ENCODE data around the gene PLEKHH2. TPM values are rescaled to one million over a fixed set of nuclear protein-coding genes. Genes with fewer than 3 reads are reported as not detected.

The PLEKHH2 gene
- polyA plus RNA-seq, 1 of the 3 experiments (the other 2 are of a cell fraction) = 1.9 TPM

DNA sequence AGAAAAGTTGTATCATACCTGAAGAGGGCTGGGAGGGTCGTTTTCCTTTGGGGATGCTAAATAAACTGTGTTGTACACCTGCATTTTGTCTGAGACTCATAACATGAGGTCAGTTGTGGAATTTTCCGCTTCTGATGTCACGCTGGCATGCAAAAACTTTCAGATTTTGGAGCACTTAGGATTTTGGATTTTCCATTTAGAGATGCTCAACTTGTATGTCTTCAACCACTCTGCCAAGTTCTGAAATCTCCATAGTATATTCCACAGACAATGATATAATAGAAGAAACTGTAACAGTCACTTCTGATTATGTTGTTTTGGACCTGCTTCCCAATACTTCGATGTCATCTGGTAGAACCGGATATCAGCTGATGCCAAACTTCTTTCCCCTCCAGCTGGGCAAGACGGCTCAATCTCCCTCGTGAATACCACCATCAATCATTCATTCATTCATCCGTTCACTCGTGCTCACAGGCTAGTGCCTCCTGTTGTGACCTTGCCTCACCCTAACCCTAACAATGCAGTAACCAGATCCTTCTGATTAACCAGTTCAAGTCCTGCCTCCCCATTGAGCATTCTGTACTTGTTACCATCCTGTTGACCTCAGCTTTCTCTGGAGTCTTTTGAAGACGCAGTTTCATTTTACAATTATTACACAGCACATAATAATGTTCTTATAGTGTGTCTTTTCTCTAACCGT is 5.3 kb upstream of the PLEKHH2 start:
- ChIA-PET POLR2A (no interaction called here), CTCF (interaction anchor here (1.0 to 1.5 kb wide), 3 partner anchors 12 to 246 kb away, joined by 3 to 4 read pairs (median 3); no protein-coding TSS in a partner anchor)
- H3K4me1 ChIP-seq (ENCODE audit: control insufficient read depth in 1 of 2, insufficient read depth in 2 of 2, low read depth in 1 of 2, low read length in 1 of 2) = peaks cover 0 to 3% of the 10 kb centered on the region in 2 experiments; a peak in 1 of 4 replicates
- no peaks in the 10 kb centered on the region for H3K9me3 ChIP-seq
- H2AFZ ChIP-seq (ENCODE audit: low read depth) = no peak overlapping the region
- H3K4me2 ChIP-seq = no peak overlapping the region
- TF ChIP-seq FOSL2 (IDR thresholded peaks at IDR 0.05; ENCODE audit: borderline replicate concordance, low read depth) (no peak), TAF1 (IDR thresholded peaks at IDR 0.05; ENCODE audit: borderline replicate concordance, low read depth, low read length) (no peak), NFIC (IDR thresholded peaks at IDR 0.05; ENCODE audit: borderline replicate concordance) (no peak), MEF2A (IDR thresholded peaks at IDR 0.05; ENCODE audit: borderline replicate concordance, low read depth) (no peak), TCF12 (IDR thresholded peaks at IDR 0.05) (no peak), USF2 (IDR thresholded peaks at IDR 0.05; ENCODE audit: borderline replicate concordance, low read depth, low read length) (no peak), SIN3A (IDR thresholded peaks at IDR 0.05; ENCODE audit: borderline replicate concordance, low read depth, low read length) (no peak), ELF1 (IDR thresholded peaks at IDR 0.05) (no peak), RXRA (IDR thresholded peaks at IDR 0.05; ENCODE audit: borderline replicate concordance, low read depth) (no peak), IRF3 (IDR thresholded peaks at IDR 0.05; ENCODE audit: low read depth, low read length) (no peak), SMC3 (IDR thresholded peaks at IDR 0.05; ENCODE audit: low read depth, low read length) (no peak), TEAD4 (IDR thresholded peaks at IDR 0.05; ENCODE audit: borderline replicate concordance, insufficient read depth) (no peak), GABPA (IDR thresholded peaks at IDR 0.05; ENCODE audit: low read depth) (no peak), RAD21 (IDR thresholded peaks at IDR 0.05; ENCODE audit: low read length) (no peak)
- TF ChIP-seq, protein P1, sequence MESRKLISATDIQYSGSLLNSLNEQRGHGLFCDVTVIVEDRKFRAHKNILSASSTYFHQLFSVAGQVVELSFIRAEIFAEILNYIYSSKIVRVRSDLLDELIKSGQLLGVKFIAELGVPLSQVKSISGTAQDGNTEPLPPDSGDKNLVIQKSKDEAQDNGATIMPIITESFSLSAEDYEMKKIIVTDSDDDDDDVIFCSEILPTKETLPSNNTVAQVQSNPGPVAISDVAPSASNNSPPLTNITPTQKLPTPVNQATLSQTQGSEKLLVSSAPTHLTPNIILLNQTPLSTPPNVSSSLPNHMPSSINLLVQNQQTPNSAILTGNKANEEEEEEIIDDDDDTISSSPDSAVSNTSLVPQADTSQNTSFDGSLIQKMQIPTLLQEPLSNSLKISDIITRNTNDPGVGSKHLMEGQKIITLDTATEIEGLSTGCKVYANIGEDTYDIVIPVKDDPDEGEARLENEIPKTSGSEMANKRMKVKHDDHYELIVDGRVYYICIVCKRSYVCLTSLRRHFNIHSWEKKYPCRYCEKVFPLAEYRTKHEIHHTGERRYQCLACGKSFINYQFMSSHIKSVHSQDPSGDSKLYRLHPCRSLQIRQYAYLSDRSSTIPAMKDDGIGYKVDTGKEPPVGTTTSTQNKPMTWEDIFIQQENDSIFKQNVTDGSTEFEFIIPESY (IDR thresholded peaks at IDR 0.05; ENCODE audit: borderline replicate concordance, low read depth) = no peak
- no peaks in the 10 kb centered on the region for H3K27me3 ChIP-seq (ENCODE audit: insufficient read depth)
- H3K79me2 ChIP-seq (ENCODE audit: insufficient read depth) = no peaks in the 10 kb centered on the region
- no peak overlapping the region for H3K4me3 ChIP-seq (ENCODE audit: low read depth in 2 of 2, low read length in 1 of 2)
- peaks cover 5% of the 10 kb centered on the region for H3F3A ChIP-seq (replicated peaks; ENCODE audit: insufficient read depth)
- no peak overlapping the region for H3K27ac ChIP-seq (ENCODE audit: low read depth in 2 of 2, low read length in 1 of 2)
- H4K20me1 ChIP-seq (ENCODE audit: insufficient read depth) = no peaks in the 10 kb centered on the region
- no peak overlapping the region for H3K9ac ChIP-seq
- no peak for DNase-seq
- H3K36me3 ChIP-seq (replicated peaks in 1 of 2; ENCODE audit: control insufficient read depth in 1 of 2, insufficient read depth in 2 of 2, low read length in 1 of 2) = no peaks in the 10 kb centered on the region
- 81% methylated on average over 11 of the region's 11 CpGs for WGBS (ENCODE audit: low lambda C conversion rate)
- H3K9me2 ChIP-seq = no peaks in the 10 kb centered on the region
